ENCODE measurements around the gene SRC. TPM values are rescaled to one million over a fixed set of nuclear protein-coding genes. Genes with fewer than 3 reads are reported as not detected.

SRC gene
- total and polyA plus RNA-seq, 2 donors = 4.4 to 14.5 TPM

GRCh38 chr20:37449276-37449675 lies 103.3 kb downstream of the SRC start:
- H3K9me3 ChIP-seq (ENCODE audit: control insufficient read depth in 2 of 2, insufficient read depth in 1 of 2, low read length in 1 of 2) = no peaks in the 10 kb centered on the region
- no peak overlapping the region for H3K27ac ChIP-seq (ENCODE audit: low read depth in 1 of 2, low read length in 1 of 2)
- no peaks in the 10 kb centered on the region for H3K36me3 ChIP-seq (ENCODE audit: control insufficient read depth in 2 of 2, insufficient read depth in 2 of 2, low read length in 1 of 2)
- peaks cover 0 to 4% of the 10 kb centered on the region in 2 donors for H3K27me3 ChIP-seq (ENCODE audit: control insufficient read depth in 2 of 2, insufficient read depth in 1 of 2, low read length in 1 of 2)
- no peak for DNase-seq (ENCODE audit: low read depth in 6 of 9, low spot score in 9 of 9)
- WGBS = 87% methylated on average over 12 of the region's 12 CpGs
- no peaks in the 10 kb centered on the region for H3K4me1 ChIP-seq (ENCODE audit: control insufficient read depth in 2 of 2, insufficient read depth in 2 of 2, low read length in 2 of 2)
- no peak overlapping the region for H3K4me3 ChIP-seq (ENCODE audit: low read length in 2 of 2)

GRCh38 chr20:37450344-37450743 lies 104.4 kb downstream of the SRC start:
- Histone ChIP-seq H3K9me3 (ENCODE audit: control insufficient read depth in 2 of 2, insufficient read depth in 1 of 2, low read length in 1 of 2) (no peaks in the 10 kb centered on the region), H3K4me3 (ENCODE audit: low read length in 2 of 2) (no peak overlapping the region), H3K27ac (ENCODE audit: low read depth in 1 of 2, low read length in 1 of 2) (no peak overlapping the region), H3K27me3 (ENCODE audit: control insufficient read depth in 2 of 2, insufficient read depth in 1 of 2, low read length in 1 of 2) (peaks cover 0 to 4% of the 10 kb centered on the region in 2 donors), H3K36me3 (ENCODE audit: control insufficient read depth in 2 of 2, insufficient read depth in 2 of 2, low read length in 1 of 2) (no peaks in the 10 kb centered on the region), H3K4me1 (ENCODE audit: control insufficient read depth in 2 of 2, insufficient read depth in 2 of 2, low read length in 2 of 2) (no peaks in the 10 kb centered on the region)
- DNase-seq (ENCODE audit: low read depth in 6 of 9, low spot score in 9 of 9) = no peak

DNA sequence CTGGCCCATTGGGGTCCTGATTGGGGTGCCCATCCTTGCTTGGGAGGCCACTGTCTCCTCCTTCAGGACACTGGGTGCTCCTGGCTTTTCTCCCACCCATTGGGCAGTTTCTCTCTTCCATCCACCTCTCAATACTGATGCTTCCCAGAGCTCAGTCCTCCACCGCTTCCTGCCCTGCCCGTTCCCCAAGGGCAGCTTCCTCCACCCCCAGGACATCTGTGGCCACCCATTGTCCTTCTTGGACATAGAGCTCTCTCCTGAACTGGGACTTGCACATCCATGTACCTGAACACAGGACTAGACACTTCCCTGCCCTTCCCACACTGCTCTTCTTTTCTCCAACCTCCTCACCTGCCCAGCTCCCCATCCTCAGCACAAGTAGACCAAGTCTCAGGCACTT lies 105.7 kb downstream of the SRC start:
- no peaks in the 10 kb centered on the region for H3K36me3 ChIP-seq (ENCODE audit: control insufficient read depth in 2 of 2, insufficient read depth in 2 of 2, low read length in 1 of 2)
- WGBS = 93% methylated on average over 2 of the region's 2 CpGs
- no peak for DNase-seq (ENCODE audit: low read depth in 6 of 9, low spot score in 9 of 9)
- no peak overlapping the region for H3K4me3 ChIP-seq (ENCODE audit: low read length in 2 of 2)
- H3K27me3 ChIP-seq (ENCODE audit: control insufficient read depth in 2 of 2, insufficient read depth in 1 of 2, low read length in 1 of 2) = peaks cover 0 to 4% of the 10 kb centered on the region in 2 donors
- H3K9me3 ChIP-seq (ENCODE audit: control insufficient read depth in 2 of 2, insufficient read depth in 1 of 2, low read length in 1 of 2) = no peaks in the 10 kb centered on the region
- no peaks in the 10 kb centered on the region for H3K4me1 ChIP-seq (ENCODE audit: control insufficient read depth in 2 of 2, insufficient read depth in 2 of 2, low read length in 2 of 2)
- H3K27ac ChIP-seq (ENCODE audit: low read depth in 1 of 2, low read length in 1 of 2) = no peak overlapping the region

DNA sequence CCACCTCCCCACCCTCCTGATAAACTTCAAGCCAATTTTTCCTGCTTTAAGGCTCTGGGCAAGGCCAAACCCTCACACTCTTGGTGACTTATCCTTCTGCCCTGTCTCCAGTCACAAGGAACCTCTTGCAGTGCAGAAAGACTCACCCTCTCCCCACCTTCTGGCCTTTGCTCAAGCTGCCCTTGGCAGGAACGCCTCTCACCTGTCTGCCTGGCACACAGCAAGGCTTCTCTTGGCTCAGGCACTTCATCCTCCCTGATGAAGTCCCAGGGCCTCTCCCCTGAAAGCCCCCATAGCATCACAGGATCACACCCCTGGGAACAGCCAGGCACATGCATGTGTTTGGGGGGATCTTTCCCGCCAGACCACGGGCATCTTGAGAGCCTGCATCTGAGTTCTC lies 106.3 kb downstream of the SRC start:
- H3K27ac ChIP-seq (ENCODE audit: low read depth in 1 of 2, low read length in 1 of 2) = no peak overlapping the region
- DNase-seq (ENCODE audit: low read depth in 6 of 9, low spot score in 9 of 9) = no peak
- no peaks in the 10 kb centered on the region for H3K4me1 ChIP-seq (ENCODE audit: control insufficient read depth in 2 of 2, insufficient read depth in 2 of 2, low read length in 2 of 2)
- H3K9me3 ChIP-seq (ENCODE audit: control insufficient read depth in 2 of 2, insufficient read depth in 1 of 2, low read length in 1 of 2) = no peaks in the 10 kb centered on the region
- 79% methylated on average over 3 of the region's 3 CpGs for WGBS
- peaks cover 0 to 4% of the 10 kb centered on the region in 2 donors for H3K27me3 ChIP-seq (ENCODE audit: control insufficient read depth in 2 of 2, insufficient read depth in 1 of 2, low read length in 1 of 2)
- no peaks in the 10 kb centered on the region for H3K36me3 ChIP-seq (ENCODE audit: control insufficient read depth in 2 of 2, insufficient read depth in 2 of 2, low read length in 1 of 2)
- H3K4me3 ChIP-seq (ENCODE audit: low read length in 2 of 2) = no peak overlapping the region

GRCh38 chr20:37453288-37453687 lies 107.3 kb downstream of the SRC start:
- Histone ChIP-seq H3K27me3 (ENCODE audit: control insufficient read depth in 2 of 2, insufficient read depth in 1 of 2, low read length in 1 of 2) (peaks cover 0 to 2% of the 10 kb centered on the region in 2 donors), H3K27ac (ENCODE audit: low read depth in 1 of 2, low read length in 1 of 2) (no peak overlapping the region), H3K9me3 (ENCODE audit: control insufficient read depth in 2 of 2, insufficient read depth in 1 of 2, low read length in 1 of 2) (no peaks in the 10 kb centered on the region), H3K4me1 (ENCODE audit: control insufficient read depth in 2 of 2, insufficient read depth in 2 of 2, low read length in 2 of 2) (no peaks in the 10 kb centered on the region), H3K36me3 (ENCODE audit: control insufficient read depth in 2 of 2, insufficient read depth in 2 of 2, low read length in 1 of 2) (no peaks in the 10 kb centered on the region), H3K4me3 (ENCODE audit: low read length in 2 of 2) (no peak overlapping the region)
- no peak for DNase-seq (ENCODE audit: low read depth in 6 of 9, low spot score in 9 of 9)
- WGBS = 76% methylated on average over 3 of the region's 3 CpGs

DNA sequence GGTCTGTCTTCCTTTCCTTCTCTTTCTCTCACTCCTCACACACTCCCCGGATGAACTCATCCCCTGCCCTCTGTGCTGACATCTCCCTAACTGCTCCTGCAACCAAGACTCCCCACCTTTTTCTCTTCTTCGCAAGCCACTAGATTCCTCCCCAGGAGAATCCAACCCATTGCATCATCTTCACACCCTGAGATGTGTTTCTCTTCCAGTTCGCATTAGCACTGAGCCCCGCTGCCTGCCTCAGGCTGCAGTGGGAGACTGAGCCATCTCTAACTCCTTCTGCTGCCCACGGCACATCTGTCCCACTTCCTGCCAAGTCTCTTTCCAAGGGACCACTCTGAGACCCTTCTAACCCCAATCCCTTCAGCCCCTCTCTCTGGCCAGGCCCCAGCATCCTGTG lies 107.9 kb downstream of the SRC start:
- no peak for DNase-seq (ENCODE audit: low read depth in 6 of 9, low spot score in 9 of 9)
- Histone ChIP-seq H3K4me1 (ENCODE audit: control insufficient read depth in 2 of 2, insufficient read depth in 2 of 2, low read length in 2 of 2) (no peaks in the 10 kb centered on the region), H3K9me3 (ENCODE audit: control insufficient read depth in 2 of 2, insufficient read depth in 1 of 2, low read length in 1 of 2) (no peaks in the 10 kb centered on the region), H3K27ac (ENCODE audit: low read depth in 1 of 2, low read length in 1 of 2) (no peak overlapping the region), H3K36me3 (ENCODE audit: control insufficient read depth in 2 of 2, insufficient read depth in 2 of 2, low read length in 1 of 2) (no peaks in the 10 kb centered on the region), H3K4me3 (ENCODE audit: low read length in 2 of 2) (no peak overlapping the region), H3K27me3 (ENCODE audit: control insufficient read depth in 2 of 2, insufficient read depth in 1 of 2, low read length in 1 of 2) (peaks cover 0 to 2% of the 10 kb centered on the region in 2 donors)
- 95% methylated on average over 5 of the region's 5 CpGs for WGBS

- Histone ChIP-seq H3K4me3 (ENCODE audit: low read length in 2 of 2) (no peak overlapping the region), H3K4me1 (ENCODE audit: control insufficient read depth in 2 of 2, insufficient read depth in 2 of 2, low read length in 2 of 2) (no peaks in the 10 kb centered on the region), H3K9me3 (ENCODE audit: control insufficient read depth in 2 of 2, insufficient read depth in 1 of 2, low read length in 1 of 2) (no peaks in the 10 kb centered on the region), H3K27ac (ENCODE audit: low read depth in 1 of 2, low read length in 1 of 2) (no peak overlapping the region), H3K27me3 (ENCODE audit: control insufficient read depth in 2 of 2, insufficient read depth in 1 of 2, low read length in 1 of 2) (peaks cover 0 to 2% of the 10 kb centered on the region in 2 donors), H3K36me3 (ENCODE audit: control insufficient read depth in 2 of 2, insufficient read depth in 2 of 2, low read length in 1 of 2) (no peaks in the 10 kb centered on the region)
- no peak for DNase-seq (ENCODE audit: low read depth in 6 of 9, low spot score in 9 of 9)
These were observed 108.9 kb downstream of the SRC start for GRCh38 chr20:37454636-37455385.

Other genes starting within 250 kb of the SRC start
- gene RPN2, start 166.8 kb upstream of the SRC start, total RNA-seq = 156 TPM
- 70.0 TPM for gene RPN2, start 166.8 kb upstream of the SRC start, polyA plus RNA-seq
- 2.8 TPM for gene MROH8, start 166.6 kb upstream of the SRC start, total RNA-seq
- gene MROH8, start 166.6 kb upstream of the SRC start, polyA plus RNA-seq = 3.2 TPM
- 14.4 TPM for gene GHRH, start 84.3 kb upstream of the SRC start, total RNA-seq
- gene GHRH, start 84.3 kb upstream of the SRC start, polyA plus RNA-seq = 14.7 TPM
- gene MANBAL, start 56.5 kb upstream of the SRC start, total RNA-seq = 7.4 TPM
- 44.8 TPM for gene MANBAL, start 56.5 kb upstream of the SRC start, polyA plus RNA-seq
- gene NNAT, start 175.1 kb downstream of the SRC start, total RNA-seq = 19.9 TPM
- 16.1 TPM for gene NNAT, start 175.1 kb downstream of the SRC start, polyA plus RNA-seq
- 28.4 TPM for gene BLCAP, start 181.7 kb downstream of the SRC start, total RNA-seq
- 95.9 TPM for gene BLCAP, start 181.7 kb downstream of the SRC start, polyA plus RNA-seq

Measured in thymus (tissue), 11 donors.